Panc1 (cell line): ENCODE data around the gene EFCAB9.

Source experiments
- POLR2AphosphoS5 ChIP-seq: IDR thresholded peaks from 2 replicates; pipeline ENCODE4 v1.6.1; 2012; ENCODE audit warnings: mild to moderate bottlenecking, low read depth, low read length, moderate library complexity
- TF ChIP-seq, protein P1 (sequence below): fragments of 450-650 bp; IDR thresholded peaks from 2 replicates; pipeline ENCODE4 v1.5.1; 2017; ENCODE audit warnings: mild to moderate bottlenecking

DNA sequence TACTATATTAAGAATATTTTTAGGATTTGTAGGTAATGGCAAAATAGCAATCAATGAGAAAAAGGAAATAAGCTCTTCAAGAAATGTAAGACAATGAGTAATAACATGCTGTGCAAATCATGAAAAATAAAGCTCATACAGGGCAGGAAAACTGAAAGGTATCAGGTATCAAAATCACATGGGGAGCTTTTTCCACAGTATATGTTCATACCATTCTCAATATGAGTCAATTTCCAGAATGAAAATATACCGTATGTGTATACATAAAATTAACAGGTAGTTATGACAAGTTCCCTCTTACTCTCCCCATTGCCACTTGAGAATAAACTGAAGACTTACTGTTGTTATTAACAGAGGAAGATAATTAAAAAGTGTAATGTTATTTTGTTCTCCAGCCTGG, 35.9 kb downstream of the EFCAB9 start:
- no peak for TF ChIP-seq POLR2AphosphoS5
- TF ChIP-seq, protein P1, sequence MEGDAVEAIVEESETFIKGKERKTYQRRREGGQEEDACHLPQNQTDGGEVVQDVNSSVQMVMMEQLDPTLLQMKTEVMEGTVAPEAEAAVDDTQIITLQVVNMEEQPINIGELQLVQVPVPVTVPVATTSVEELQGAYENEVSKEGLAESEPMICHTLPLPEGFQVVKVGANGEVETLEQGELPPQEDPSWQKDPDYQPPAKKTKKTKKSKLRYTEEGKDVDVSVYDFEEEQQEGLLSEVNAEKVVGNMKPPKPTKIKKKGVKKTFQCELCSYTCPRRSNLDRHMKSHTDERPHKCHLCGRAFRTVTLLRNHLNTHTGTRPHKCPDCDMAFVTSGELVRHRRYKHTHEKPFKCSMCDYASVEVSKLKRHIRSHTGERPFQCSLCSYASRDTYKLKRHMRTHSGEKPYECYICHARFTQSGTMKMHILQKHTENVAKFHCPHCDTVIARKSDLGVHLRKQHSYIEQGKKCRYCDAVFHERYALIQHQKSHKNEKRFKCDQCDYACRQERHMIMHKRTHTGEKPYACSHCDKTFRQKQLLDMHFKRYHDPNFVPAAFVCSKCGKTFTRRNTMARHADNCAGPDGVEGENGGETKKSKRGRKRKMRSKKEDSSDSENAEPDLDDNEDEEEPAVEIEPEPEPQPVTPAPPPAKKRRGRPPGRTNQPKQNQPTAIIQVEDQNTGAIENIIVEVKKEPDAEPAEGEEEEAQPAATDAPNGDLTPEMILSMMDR = no peak
